SU-DHL-6 (cell line): ENCODE data around the gene DIP2C.

Experiments used
- H2AFZ ChIP-seq: fragments of 200-600 bp; sonication (generic); 2 replicates; pipeline ENCODE4 v1.6.1; 2014; ENCODE audit warnings: low read depth, mild to moderate bottlenecking, moderate library complexity, mixed read lengths, antibody characterized with exemption, low read length; ENCODE audit not compliant: severe bottlenecking
- H3F3A ChIP-seq: fragments of 200-600 bp; shearing (Covaris generic); 2 replicates; pipeline ENCODE4 v1.6.0; 2016; ENCODE audit warnings: antibody characterized with exemption, mild to moderate bottlenecking; ENCODE audit not compliant: insufficient read depth
- H3K27ac ChIP-seq: fragments of 200-600 bp; sonication (generic); 2 replicates; pipeline ENCODE4 v1.5.1; 2016; ENCODE audit warnings: low read depth, mild to moderate bottlenecking, low read length, moderate library complexity, mixed read lengths
- H3K27me3 ChIP-seq: fragments of 200-600 bp; sonication (generic), shearing (Covaris generic); 2 replicates; pipeline ENCODE4 v1.6.0; 2014; ENCODE audit warnings: mild to moderate bottlenecking, low read length
- H3K36me3 ChIP-seq: fragments of 200-600 bp; sonication (generic); 2 replicates; pipeline ENCODE4 v1.6.1; 2014; ENCODE audit warnings: mild to moderate bottlenecking, low read length, mixed read lengths
- H3K4me2 ChIP-seq: fragments of 300-600, 200-600 bp; shearing (Covaris generic), sonication (generic); 2 replicates; pipeline ENCODE4 v1.6.0; 2014; ENCODE audit warnings: low read length, low read depth, mild to moderate bottlenecking; ENCODE audit not compliant: poor library complexity, severe bottlenecking
- H3K4me3 ChIP-seq: fragments of 200-600 bp; sonication (generic); 2 replicates; pipeline ENCODE4 v1.5.1; 2014; ENCODE audit warnings: antibody characterized with exemption, low read length, mild to moderate bottlenecking, mixed read lengths; ENCODE audit not compliant: insufficient read depth, poor library complexity, severe bottlenecking
- H3K79me2 ChIP-seq: fragments of 200-600 bp; sonication (generic); 2 replicates; pipeline ENCODE4 v1.6.1; 2014; ENCODE audit warnings: mild to moderate bottlenecking, low read length, moderate library complexity; ENCODE audit not compliant: insufficient read depth
- H3K9ac ChIP-seq: fragments of 200-600 bp; sonication (generic); 2 replicates; pipeline ENCODE4 v1.7.0; 2014; ENCODE audit warnings: mild to moderate bottlenecking, low read length
- H3K9me2 ChIP-seq: fragments of 200-600 bp; sonication (generic); replicated peaks from 2 replicates; pipeline ENCODE4 v1.6.1; 2014; ENCODE audit warnings: low read length; ENCODE audit not compliant: insufficient read depth
- H3K9me3 ChIP-seq: fragments of 200-600 bp; sonication (generic); 2 replicates; pipeline ENCODE4 v1.6.1; 2014; ENCODE audit warnings: low read length, mixed read lengths; ENCODE audit not compliant: insufficient read depth
- H4K20me1 ChIP-seq: fragments of 200-600 bp; sonication (generic); 2 replicates; pipeline ENCODE4 v1.6.1; 2014; ENCODE audit warnings: low read depth, mild to moderate bottlenecking, antibody characterized with exemption, low read length, moderate library complexity, mixed read lengths
- CTCF ChIP-seq: fragments of 200-600 bp; sonication (generic); IDR thresholded peaks from one replicate; pipeline ENCODE4 v1.5.1; 2017; ENCODE audit warnings: antibody characterized with exemption, mild to moderate bottlenecking, low read length, moderate library complexity; ENCODE audit not compliant: insufficient read depth, poor library complexity, severe bottlenecking
- EZH2phosphoT487 ChIP-seq: fragments of 200-600 bp; sonication (generic), shearing (Covaris generic); conservative IDR thresholded peaks from 2 replicates; pipeline ENCODE4 v1.6.1; 2018; ENCODE audit warnings: mild to moderate bottlenecking, antibody characterized with exemption, low read length, moderate library complexity, mixed read lengths

The DIP2C gene

GRCh38 chr10:359762-360161 is 329.7 kb downstream of the DIP2C start:
- Histone ChIP-seq H3K9me3 (no peaks in the 10 kb centered on the region), H2AFZ (no peak overlapping the region), H3K4me3 (no peak overlapping the region), H3K79me2 (no peaks in the 10 kb centered on the region), H3F3A (no peaks in the 10 kb centered on the region), H4K20me1 (no peaks in the 10 kb centered on the region), H3K36me3 (no peaks in the 10 kb centered on the region), H3K27me3 (no peaks in the 10 kb centered on the region), H3K9ac (no peak overlapping the region), H3K4me2 (no peak overlapping the region), H3K9me2 (no peaks in the 10 kb centered on the region), H3K27ac (no peak overlapping the region)
- TF ChIP-seq CTCF, result no peak
- TF ChIP-seq EZH2phosphoT487, result no peak

GRCh38 chr10:359093-359492 is 330.4 kb downstream of the DIP2C start:
- H2AFZ ChIP-seq, result no peak overlapping the region
- no peaks in the 10 kb centered on the region for H3K27me3 ChIP-seq
- no peak overlapping the region for H3K4me2 ChIP-seq
- TF ChIP-seq CTCF (no peak), EZH2phosphoT487 (no peak)
- H3K9me2 ChIP-seq, result no peaks in the 10 kb centered on the region
- no peaks in the 10 kb centered on the region for H3K36me3 ChIP-seq
- no peaks in the 10 kb centered on the region for H3F3A ChIP-seq
- H3K4me3 ChIP-seq, result no peak overlapping the region
- H3K9me3 ChIP-seq, result no peaks in the 10 kb centered on the region
- H3K9ac ChIP-seq, result no peak overlapping the region
- H4K20me1 ChIP-seq, result no peaks in the 10 kb centered on the region
- H3K27ac ChIP-seq, result no peak overlapping the region
- H3K79me2 ChIP-seq, result no peaks in the 10 kb centered on the region

GRCh38 chr10:357201-357950 is 332.1 kb downstream of the DIP2C start:
- H3K79me2 ChIP-seq, result no peaks in the 10 kb centered on the region
- no peak overlapping the region for H3K9ac ChIP-seq
- no peak overlapping the region for H3K27ac ChIP-seq
- TF ChIP-seq EZH2phosphoT487, result no peak
- no peak for TF ChIP-seq CTCF
- H2AFZ ChIP-seq, result no peak overlapping the region
- H4K20me1 ChIP-seq, result no peaks in the 10 kb centered on the region
- no peak overlapping the region for H3K4me3 ChIP-seq
- no peaks in the 10 kb centered on the region for H3K27me3 ChIP-seq
- no peaks in the 10 kb centered on the region for H3F3A ChIP-seq
- H3K4me2 ChIP-seq, result no peak overlapping the region
- H3K36me3 ChIP-seq, result no peaks in the 10 kb centered on the region
- H3K9me2 ChIP-seq, result no peaks in the 10 kb centered on the region
- no peaks in the 10 kb centered on the region for H3K9me3 ChIP-seq
